Astrocyte of the spinal cord (primary cell): ENCODE results near the gene CPT1C.

Experiments used
- DNase-seq: peaks from one replicate; pipeline ENCODE4 v3.0.0; 2011; ENCODE audit warnings: low read depth, low spot score
- H3K4me3 ChIP-seq: 2 replicates; pipeline ENCODE4 v1.5.1; 2011; ENCODE audit warnings: low read depth, mild to moderate bottlenecking, low read length, moderate library complexity
- CTCF ChIP-seq: IDR thresholded peaks from 2 replicates; pipeline ENCODE4 v1.5.1; 2012; ENCODE audit warnings: low read depth, mild to moderate bottlenecking, low read length, inconsistent platforms
- in situ Hi-C: cut with HindIII; loops from 2 replicates; pipeline ENCODE4 v1.10.0; 2017; ENCODE audit warnings: low sequenced_read_pairs

The CPT1C gene

GRCh38 chr19:49646586-49646985, 44.3 kb upstream of the CPT1C start:
- no peak for TF ChIP-seq CTCF
- H3K4me3 ChIP-seq = no peak overlapping the region
- in situ Hi-C loops = no loop called here
- DNase-seq = no peak

GRCh38 chr19:49651029-49651819, 39.7 kb upstream of the CPT1C start:
- in situ Hi-C loops = no loop called here
- H3K4me3 ChIP-seq = no peak overlapping the region
- DNase-seq = no peak
- TF ChIP-seq CTCF = no peak

DNA sequence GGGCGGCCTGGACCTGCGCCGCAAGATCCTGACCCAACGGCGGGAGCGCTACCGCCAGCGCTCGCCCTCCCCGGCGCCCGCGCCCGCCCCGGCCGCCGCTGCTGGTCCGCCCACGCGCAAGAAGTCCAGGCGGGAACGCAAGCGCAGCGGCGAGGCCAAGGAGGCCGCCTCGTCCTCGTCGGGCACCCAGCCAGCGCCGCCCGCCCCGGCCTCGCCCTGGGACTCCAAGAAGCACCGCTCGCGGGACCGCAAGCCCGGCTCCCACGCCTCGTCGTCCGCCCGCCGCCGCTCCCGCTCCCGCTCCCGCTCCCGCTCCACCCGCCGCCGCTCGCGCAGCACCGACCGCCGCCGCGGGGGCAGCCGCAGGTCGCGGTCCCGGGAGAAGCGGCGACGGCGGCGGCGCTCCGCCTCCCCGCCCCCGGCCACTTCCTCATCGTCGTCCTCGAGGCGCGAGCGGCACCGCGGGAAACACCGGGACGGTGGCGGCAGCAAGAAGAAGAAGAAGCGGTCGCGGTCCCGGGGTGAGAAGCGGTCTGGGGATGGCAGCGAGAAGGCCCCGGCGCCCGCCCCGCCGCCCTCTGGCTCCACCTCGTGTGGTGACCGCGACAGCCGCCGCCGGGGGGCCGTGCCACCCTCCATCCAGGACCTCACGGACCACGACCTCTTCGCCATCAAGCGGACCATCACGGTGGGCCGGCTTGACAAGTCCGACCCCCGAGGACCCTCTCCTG, 38.9 kb upstream of the CPT1C start:
- no peak for TF ChIP-seq CTCF
- no peak for DNase-seq
- H3K4me3 ChIP-seq = no peak overlapping the region
- in situ Hi-C loops = no loop called here

DNA sequence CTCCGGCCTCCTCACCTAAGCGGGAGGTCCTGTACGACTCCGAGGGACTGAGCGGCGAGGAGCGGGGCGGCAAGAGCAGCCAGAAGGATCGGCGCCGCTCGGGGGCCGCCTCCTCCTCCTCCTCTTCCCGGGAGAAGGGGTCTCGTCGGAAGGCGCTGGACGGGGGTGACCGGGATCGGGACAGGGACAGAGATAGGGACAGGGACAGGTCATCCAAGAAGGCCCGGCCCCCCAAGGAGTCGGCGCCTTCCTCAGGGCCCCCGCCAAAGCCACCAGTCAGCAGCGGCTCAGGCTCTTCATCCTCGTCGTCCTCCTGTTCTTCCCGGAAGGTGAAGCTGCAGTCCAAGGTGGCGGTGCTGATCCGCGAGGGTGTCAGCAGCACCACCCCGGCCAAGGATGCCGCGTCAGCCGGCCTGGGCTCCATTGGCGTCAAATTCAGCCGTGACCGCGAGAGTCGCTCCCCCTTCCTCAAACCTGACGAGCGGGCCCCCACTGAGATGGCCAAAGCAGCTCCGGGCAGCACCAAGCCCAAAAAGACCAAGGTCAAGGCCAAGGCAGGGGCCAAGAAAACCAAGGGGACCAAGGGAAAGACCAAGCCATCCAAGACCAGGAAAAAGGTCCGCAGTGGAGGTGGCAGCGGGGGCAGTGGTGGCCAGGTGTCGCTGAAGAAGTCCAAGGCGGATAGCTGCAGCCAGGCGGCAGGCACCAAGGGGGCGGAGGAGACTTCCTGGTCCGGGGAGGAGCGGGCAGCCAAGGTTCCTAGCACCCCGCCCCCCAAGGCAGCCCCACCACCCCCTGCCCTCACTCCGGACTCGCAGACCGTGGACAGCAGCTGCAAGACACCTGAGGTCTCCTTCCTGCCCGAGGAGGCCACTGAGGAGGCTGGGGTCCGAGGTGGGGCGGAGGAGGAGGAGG, 38.1 kb upstream of the CPT1C start:
- DNase-seq = no peak
- TF ChIP-seq CTCF = no peak
- no peak overlapping the region for H3K4me3 ChIP-seq
- in situ Hi-C loops = no loop called here

GRCh38 chr19:49653466-49653806, 37.5 kb upstream of the CPT1C start:
- TF ChIP-seq CTCF = no peak
- DNase-seq = no peak
- H3K4me3 ChIP-seq = no peak overlapping the region
- in situ Hi-C loops = no loop called here

GRCh38 chr19:49654581-49654980, 36.3 kb upstream of the CPT1C start:
- no peak for DNase-seq

More at GRCh38 chr19:49654581-49654980, 36.3 kb upstream of the CPT1C start:
- no peak for TF ChIP-seq CTCF
- in situ Hi-C loops = no loop called here
- H3K4me3 ChIP-seq = no peak overlapping the region
